H1 (cell line): ENCODE data around the gene HOXB3. TPM values are rescaled to one million over a fixed set of nuclear protein-coding genes. Genes with fewer than 3 reads are reported as not detected.

Experiments used
- CBX5 ChIP-seq: fragments of 300-800, 300-1000 bp; sonication (generic); IDR thresholded peaks from 2 replicates; pipeline ENCODE4 v1.7.1; 2016; ENCODE audit warnings: antibody characterized with exemption, low read length, low read depth
- JUND ChIP-seq: IDR thresholded peaks from 2 replicates; pipeline ENCODE4 v1.6.1; 2011; ENCODE audit warnings: mild to moderate bottlenecking, improper control_type of control experiment, low read length
- MAFK ChIP-seq: IDR thresholded peaks from 2 replicates; pipeline ENCODE4 v1.6.1; 2012; ENCODE audit warnings: low read depth, mild to moderate bottlenecking, improper control_type of control experiment, low read length
- POU5F1 ChIP-seq: IDR thresholded peaks from 2 replicates; pipeline ENCODE4 v1.6.1; 2011; ENCODE audit warnings: low read depth, mild to moderate bottlenecking, low read length, moderate library complexity
- RNF2 ChIP-seq: fragments of 200-900, 300-1000 bp; sonication (generic); IDR thresholded peaks from 2 replicates; pipeline ENCODE4 v1.7.1; 2016; ENCODE audit warnings: borderline replicate concordance, low read depth, mild to moderate bottlenecking, antibody characterized with exemption, low read length; ENCODE audit not compliant: poor library complexity, severe bottlenecking; ENCODE audit errors: missing control alignments
- SAP30 ChIP-seq: fragments of 300-600 bp; sonication (generic); IDR thresholded peaks from 2 replicates; pipeline ENCODE4 v1.7.1; 2012; ENCODE audit warnings: low read length, moderate library complexity, mild to moderate bottlenecking, inconsistent platforms; ENCODE audit not compliant: insufficient read depth, insufficient replicate concordance
- SIX5 ChIP-seq: IDR thresholded peaks from 2 replicates; pipeline ENCODE4 v1.6.1; 2011; ENCODE audit warnings: mild to moderate bottlenecking, low read depth, low read length
- SUZ12 ChIP-seq: fragments of 200-600 bp; sonication (generic); IDR thresholded peaks from 2 replicates; pipeline ENCODE4 v1.6.1; 2012; ENCODE audit warnings: mild to moderate bottlenecking, inconsistent platforms, low read length, moderate library complexity, mixed read lengths
- ZNF274 ChIP-seq: IDR thresholded peaks from 2 replicates; pipeline ENCODE4 v1.7.0; 2012; ENCODE audit warnings: low read length, borderline replicate concordance; ENCODE audit errors: extremely low read depth
- polyA plus RNA-seq, 7 experiments: library from polyadenylated mRNA; depleted of rRNA in 3 of 7; stranded (reverse) in 5 of 7; unstranded in 2 of 7; fragments of >200 nt in 5 of 7; fragments of 200-250 nt in 2 of 7; gene quantifications; 1 replicate in 5 of 7; 2 replicates in 1 of 7; 4 replicates in 1 of 7; pipeline versions ENCODE4 v1.2.1 to v1.2.3, GENCODE V29; 2011 to 2013; ENCODE audit warnings: missing spikeins in 2 of 7, mixed read lengths in 2 of 7
- total RNA-seq: library from RNA; stranded (reverse); fragmentation: NEBNext Ultra II Directional; extraction: Animal tissue kit (Norgen Biotek cat#: 25700); gene quantifications from 2 replicates; pipeline ENCODE4 v1.2.1, GENCODE V29; 2021
- TF ChIP-seq, protein P1 (sequence below): fragments of 300-600 bp; sonication (generic); IDR thresholded peaks from 2 replicates; pipeline ENCODE4 v1.7.1; 2012; ENCODE audit warnings: low read length, moderate library complexity, mild to moderate bottlenecking, inconsistent platforms; ENCODE audit not compliant: insufficient replicate concordance

HOXB3 gene
- total and polyA plus RNA-seq, 2 of the 8 experiments (the other 6 are each of a cell fraction or from before 2014, with no cell fraction given): not detected

DNA sequence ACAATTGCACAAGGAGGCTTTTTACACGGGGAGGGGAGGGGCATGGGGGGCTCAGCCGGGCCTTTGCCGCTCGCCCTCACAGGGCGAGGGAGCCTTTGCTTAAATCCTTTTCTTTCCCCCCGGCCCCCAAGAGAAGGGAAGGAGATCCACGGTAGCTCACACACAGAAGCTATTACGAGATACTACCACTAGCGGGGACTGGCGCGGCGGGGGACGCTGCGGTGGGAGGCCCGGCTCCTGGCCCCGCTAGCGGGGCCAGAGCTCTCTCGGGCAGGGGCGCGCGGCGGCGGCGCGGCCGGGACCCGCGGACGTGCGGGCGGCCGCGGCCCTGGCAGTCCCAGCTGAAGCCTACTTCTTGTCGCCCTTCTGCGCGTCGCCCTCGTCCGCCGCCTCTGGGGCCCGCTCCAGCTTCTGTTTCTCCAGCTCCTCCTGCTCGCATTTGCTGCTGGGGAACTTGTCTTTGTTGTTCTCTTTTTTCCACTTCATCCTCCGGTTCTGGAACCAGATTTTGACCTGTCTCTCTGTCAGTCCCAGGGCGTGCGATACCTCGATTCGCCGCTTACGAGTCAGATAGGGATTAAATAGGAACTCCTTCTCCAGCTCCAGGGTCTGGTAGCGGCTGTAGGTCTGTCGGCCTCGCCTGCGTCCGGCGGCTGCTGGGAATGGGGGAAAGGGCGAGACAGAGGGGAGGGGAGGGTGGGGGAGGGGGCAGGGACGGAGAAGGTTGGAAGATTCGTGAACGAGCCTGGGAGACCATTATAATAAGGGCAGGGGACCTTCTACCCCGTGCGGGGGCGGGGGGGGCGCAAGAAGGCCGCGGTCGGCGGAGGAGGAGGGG is 23.0 kb upstream of the HOXB3 start (continued):
- TF ChIP-seq ZNF274 (no peak), SIX5 (no peak), CBX5 (no peak), POU5F1 (no peak), SAP30 (no peak), MAFK (no peak), SUZ12 (peak; percentile 58), RNF2 (peak; percentile 77), JUND (no peak)
- TF ChIP-seq, protein P1, sequence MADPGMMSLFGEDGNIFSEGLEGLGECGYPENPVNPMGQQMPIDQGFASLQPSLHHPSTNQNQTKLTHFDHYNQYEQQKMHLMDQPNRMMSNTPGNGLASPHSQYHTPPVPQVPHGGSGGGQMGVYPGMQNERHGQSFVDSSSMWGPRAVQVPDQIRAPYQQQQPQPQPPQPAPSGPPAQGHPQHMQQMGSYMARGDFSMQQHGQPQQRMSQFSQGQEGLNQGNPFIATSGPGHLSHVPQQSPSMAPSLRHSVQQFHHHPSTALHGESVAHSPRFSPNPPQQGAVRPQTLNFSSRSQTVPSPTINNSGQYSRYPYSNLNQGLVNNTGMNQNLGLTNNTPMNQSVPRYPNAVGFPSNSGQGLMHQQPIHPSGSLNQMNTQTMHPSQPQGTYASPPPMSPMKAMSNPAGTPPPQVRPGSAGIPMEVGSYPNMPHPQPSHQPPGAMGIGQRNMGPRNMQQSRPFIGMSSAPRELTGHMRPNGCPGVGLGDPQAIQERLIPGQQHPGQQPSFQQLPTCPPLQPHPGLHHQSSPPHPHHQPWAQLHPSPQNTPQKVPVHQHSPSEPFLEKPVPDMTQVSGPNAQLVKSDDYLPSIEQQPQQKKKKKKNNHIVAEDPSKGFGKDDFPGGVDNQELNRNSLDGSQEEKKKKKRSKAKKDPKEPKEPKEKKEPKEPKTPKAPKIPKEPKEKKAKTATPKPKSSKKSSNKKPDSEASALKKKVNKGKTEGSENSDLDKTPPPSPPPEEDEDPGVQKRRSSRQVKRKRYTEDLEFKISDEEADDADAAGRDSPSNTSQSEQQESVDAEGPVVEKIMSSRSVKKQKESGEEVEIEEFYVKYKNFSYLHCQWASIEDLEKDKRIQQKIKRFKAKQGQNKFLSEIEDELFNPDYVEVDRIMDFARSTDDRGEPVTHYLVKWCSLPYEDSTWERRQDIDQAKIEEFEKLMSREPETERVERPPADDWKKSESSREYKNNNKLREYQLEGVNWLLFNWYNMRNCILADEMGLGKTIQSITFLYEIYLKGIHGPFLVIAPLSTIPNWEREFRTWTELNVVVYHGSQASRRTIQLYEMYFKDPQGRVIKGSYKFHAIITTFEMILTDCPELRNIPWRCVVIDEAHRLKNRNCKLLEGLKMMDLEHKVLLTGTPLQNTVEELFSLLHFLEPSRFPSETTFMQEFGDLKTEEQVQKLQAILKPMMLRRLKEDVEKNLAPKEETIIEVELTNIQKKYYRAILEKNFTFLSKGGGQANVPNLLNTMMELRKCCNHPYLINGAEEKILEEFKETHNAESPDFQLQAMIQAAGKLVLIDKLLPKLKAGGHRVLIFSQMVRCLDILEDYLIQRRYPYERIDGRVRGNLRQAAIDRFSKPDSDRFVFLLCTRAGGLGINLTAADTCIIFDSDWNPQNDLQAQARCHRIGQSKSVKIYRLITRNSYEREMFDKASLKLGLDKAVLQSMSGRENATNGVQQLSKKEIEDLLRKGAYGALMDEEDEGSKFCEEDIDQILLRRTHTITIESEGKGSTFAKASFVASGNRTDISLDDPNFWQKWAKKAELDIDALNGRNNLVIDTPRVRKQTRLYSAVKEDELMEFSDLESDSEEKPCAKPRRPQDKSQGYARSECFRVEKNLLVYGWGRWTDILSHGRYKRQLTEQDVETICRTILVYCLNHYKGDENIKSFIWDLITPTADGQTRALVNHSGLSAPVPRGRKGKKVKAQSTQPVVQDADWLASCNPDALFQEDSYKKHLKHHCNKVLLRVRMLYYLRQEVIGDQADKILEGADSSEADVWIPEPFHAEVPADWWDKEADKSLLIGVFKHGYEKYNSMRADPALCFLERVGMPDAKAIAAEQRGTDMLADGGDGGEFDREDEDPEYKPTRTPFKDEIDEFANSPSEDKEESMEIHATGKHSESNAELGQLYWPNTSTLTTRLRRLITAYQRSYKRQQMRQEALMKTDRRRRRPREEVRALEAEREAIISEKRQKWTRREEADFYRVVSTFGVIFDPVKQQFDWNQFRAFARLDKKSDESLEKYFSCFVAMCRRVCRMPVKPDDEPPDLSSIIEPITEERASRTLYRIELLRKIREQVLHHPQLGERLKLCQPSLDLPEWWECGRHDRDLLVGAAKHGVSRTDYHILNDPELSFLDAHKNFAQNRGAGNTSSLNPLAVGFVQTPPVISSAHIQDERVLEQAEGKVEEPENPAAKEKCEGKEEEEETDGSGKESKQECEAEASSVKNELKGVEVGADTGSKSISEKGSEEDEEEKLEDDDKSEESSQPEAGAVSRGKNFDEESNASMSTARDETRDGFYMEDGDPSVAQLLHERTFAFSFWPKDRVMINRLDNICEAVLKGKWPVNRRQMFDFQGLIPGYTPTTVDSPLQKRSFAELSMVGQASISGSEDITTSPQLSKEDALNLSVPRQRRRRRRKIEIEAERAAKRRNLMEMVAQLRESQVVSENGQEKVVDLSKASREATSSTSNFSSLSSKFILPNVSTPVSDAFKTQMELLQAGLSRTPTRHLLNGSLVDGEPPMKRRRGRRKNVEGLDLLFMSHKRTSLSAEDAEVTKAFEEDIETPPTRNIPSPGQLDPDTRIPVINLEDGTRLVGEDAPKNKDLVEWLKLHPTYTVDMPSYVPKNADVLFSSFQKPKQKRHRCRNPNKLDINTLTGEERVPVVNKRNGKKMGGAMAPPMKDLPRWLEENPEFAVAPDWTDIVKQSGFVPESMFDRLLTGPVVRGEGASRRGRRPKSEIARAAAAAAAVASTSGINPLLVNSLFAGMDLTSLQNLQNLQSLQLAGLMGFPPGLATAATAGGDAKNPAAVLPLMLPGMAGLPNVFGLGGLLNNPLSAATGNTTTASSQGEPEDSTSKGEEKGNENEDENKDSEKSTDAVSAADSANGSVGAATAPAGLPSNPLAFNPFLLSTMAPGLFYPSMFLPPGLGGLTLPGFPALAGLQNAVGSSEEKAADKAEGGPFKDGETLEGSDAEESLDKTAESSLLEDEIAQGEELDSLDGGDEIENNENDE: no peak
